Mucosa of gallbladder (tissue), 1 donor: ENCODE data around the gene COPS7A. TPM values are rescaled to one million over a fixed set of nuclear protein-coding genes. Genes with fewer than 3 reads are reported as not detected.

Experiments
- DNase-seq: peaks from one replicate; pipeline ENCODE4 v3.0.0-alpha.2; 2020; ENCODE audit warnings: low spot score
- total RNA-seq: library from RNA; stranded (reverse); gene quantifications from one replicate; pipeline ENCODE4 v1.2.1, GENCODE V29; 2021
- donor health status: DM: no; HTN: no; CAD: no.

COPS7A gene
- total RNA-seq, 1 donor from 2014 or later = 61.4 TPM

- no peak for DNase-seq
These were observed 45.8 kb downstream of the COPS7A start for GRCh38 chr12:6769666-6770065.

GRCh38 chr12:6770094-6770493, 46.2 kb downstream of the COPS7A start:
- DNase-seq = no peak

GRCh38 chr12:6770600-6770999, 46.8 kb downstream of the COPS7A start:
- no peak for DNase-seq

- DNase-seq = no peak
These were observed 47.2 kb downstream of the COPS7A start for GRCh38 chr12:6771091-6771495.

GRCh38 chr12:6771509-6772330, 47.9 kb downstream of the COPS7A start:
- DNase-seq = no peak

- DNase-seq = no peak
These were observed 48.5 kb downstream of the COPS7A start, which contains the start of gene LAG3 for GRCh38 chr12:6772331-6772695. Gene LAG3, plus strand, starts transcription at chr12:6772520. Its CDS starts 333 bp downstream, at chr12:6772853.

- no peak for DNase-seq
These were observed 49.1 kb downstream of the COPS7A start for GRCh38 chr12:6772726-6773589.

GRCh38 chr12:6773590-6774351, 49.9 kb downstream of the COPS7A start:
- no peak for DNase-seq

GRCh38 chr12:6774499-6775062, 50.7 kb downstream of the COPS7A start:
- no peak for DNase-seq

GRCh38 chr12:6775185-6776174, 51.6 kb downstream of the COPS7A start:
- no peak for DNase-seq

GRCh38 chr12:6777386-6777785, 53.5 kb downstream of the COPS7A start:
- no peak for DNase-seq

- DNase-seq = peak; percentile 30
These were observed 54.3 kb downstream of the COPS7A start for GRCh38 chr12:6778217-6778573.

GRCh38 chr12:6778574-6779550, 55.0 kb downstream of the COPS7A start:
- DNase-seq = peak; percentile 96

- peak; percentile 43 for DNase-seq
These were observed 56.0 kb downstream of the COPS7A start for GRCh38 chr12:6779708-6780432.

- no peak for DNase-seq
These were observed 56.7 kb downstream of the COPS7A start for GRCh38 chr12:6780573-6780972.
